GM19328 (cell line): ENCODE results near the gene UTP11.

Source experiments
- ATAC-seq: cut with Tn5 transposase; IDR thresholded peaks from one replicate; pipeline ENCODE4 v1.9.1; 2021; ENCODE audit warnings: mild to moderate bottlenecking, moderate library complexity; ENCODE audit not compliant: unreplicated experiment

UTP11 gene

GRCh38 chr1:38068220-38068979 lies 55.9 kb downstream of the UTP11 start:
- no peak for ATAC-seq

GRCh38 chr1:38068980-38069340 lies 56.4 kb downstream of the UTP11 start:
- no peak for ATAC-seq

GRCh38 chr1:38071312-38072256 lies 59.0 kb downstream of the UTP11 start:
- ATAC-seq, result no peak

GRCh38 chr1:38072858-38073257 lies 60.3 kb downstream of the UTP11 start:
- no peak for ATAC-seq

GRCh38 chr1:38073534-38074301 lies 61.2 kb downstream of the UTP11 start:
- no peak for ATAC-seq

- ATAC-seq, result no peak
Measured at GRCh38 chr1:38074302-38074677, 61.8 kb downstream of the UTP11 start.
